SIG-M5 treated with dmso at 0.1 percent for 504 hours (cell line): ENCODE results near the gene KRT75.
"Not testable (repeated sequence)": the region's sequence is repeated elsewhere in the genome, so short reads cannot be mapped to it uniquely, and the experiment has no call there.

Experiments used
- DNase-seq: peaks from one replicate; lab custom pipeline; 2025; ENCODE audit not compliant: unreplicated experiment; lab: John Stamatoyannopoulos, UW

Gene KRT75

GRCh38 chr12:52417740-52418139 lies 16.4 kb downstream of the KRT75 start:
- no peak for DNase-seq

DNA sequence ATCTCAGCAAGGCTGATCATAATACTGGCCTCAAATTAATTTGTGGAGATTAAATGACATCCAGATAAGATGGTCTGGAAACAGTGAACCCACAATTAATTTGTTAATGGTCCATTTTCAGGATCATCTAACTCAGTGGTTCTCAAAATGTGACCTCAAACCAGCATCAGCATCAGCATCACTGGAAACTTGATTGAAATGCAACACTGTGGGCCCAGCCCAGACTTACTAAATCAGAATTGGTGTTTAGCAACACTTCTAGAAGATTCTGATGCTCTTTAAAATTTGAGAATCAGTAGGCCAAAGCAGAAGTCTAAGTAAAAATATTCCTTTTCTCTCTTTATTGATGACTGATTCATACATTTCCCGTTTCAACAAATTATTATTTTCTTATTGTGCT lies 17.4 kb downstream of the KRT75 start:
- no peak for DNase-seq

DNA sequence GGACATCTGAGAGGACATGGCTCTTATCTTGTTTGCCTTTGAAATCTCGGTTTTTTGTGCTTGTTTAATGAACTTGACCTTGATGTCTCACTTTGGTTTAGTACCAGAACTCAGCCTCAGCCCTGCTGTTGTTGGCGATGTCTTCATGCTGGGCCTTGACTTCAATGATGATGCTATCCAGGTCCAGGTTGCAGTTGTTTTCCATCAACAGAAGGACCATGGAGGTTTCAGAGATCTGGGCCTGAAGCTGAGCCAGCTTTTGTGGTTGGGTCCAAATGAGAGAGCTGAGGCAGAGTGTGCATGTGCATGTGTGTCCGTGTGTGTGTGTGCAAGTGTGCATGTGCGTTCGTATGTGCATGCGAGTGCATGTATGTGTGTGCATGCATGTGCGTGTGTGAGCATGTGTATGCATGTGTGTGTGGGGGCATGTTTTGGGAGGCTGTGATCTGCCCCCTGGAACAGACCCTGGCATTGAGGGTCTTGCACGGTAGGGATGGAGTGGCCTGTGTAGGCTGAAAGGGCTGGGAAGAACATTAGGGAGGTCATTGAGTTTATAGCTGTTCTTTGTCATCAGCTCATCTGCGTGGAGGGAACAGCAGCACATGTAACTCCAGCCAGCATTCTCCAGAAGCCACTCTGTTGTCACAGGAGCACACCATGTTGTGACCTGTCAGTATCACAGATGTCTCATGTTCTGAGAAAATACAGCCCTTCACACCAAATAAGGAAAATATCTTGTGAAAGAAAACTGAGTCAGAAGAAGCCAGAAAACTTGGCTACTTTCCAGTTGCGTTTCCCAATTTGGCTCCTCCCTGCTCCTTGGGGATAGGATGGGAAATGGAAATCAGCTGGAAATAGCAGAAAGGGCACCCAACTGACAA lies 18.1 kb downstream of the KRT75 start:
- DNase-seq: no peak

GRCh38 chr12:52414936-52415335 lies 19.2 kb downstream of the KRT75 start:
- DNase-seq: no peak

- no peak for DNase-seq
Observed at GRCh38 chr12:52413782-52414345, 20.3 kb downstream of the KRT75 start.

DNA sequence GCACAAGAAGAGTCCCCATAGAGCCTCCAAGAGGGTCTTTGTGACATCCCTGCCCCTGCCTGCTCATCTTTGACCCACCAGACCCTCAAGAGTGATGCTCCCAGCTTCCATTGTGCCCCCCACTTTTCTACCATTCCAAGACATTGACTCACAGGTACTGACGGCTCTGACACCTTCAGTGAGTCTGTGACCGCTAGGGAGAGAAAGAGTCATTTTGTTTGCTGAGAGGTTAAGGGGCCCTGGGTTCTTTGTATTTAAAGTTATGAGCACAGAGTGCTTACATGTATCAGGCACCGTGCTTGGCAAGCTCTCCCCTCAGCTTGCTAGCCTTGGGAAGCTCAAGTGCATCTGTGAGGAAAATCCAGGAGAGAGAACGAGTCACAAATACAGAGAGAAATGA lies 21.0 kb downstream of the KRT75 start:
- no peak for DNase-seq

DNA sequence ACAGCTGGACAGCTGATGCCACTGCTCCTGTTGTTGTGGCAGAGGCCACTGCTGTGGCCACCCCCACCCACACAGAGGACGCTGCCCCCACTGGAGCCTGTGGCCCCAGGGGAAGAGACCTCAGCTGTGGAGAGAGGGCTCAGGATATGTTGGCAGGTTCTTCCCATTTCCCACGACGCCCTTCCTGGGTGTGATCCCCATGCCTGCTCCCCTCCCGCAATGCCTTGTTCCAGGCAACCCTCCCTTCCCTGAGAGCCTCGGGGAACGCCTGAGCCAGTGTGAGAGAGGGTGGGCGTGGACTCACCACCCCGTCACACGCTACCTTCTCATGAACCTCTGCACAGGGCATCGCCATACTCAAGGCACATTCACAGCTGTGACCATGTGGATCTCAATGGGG lies 22.4 kb downstream of the KRT75 start:
- no peak for DNase-seq

DNA sequence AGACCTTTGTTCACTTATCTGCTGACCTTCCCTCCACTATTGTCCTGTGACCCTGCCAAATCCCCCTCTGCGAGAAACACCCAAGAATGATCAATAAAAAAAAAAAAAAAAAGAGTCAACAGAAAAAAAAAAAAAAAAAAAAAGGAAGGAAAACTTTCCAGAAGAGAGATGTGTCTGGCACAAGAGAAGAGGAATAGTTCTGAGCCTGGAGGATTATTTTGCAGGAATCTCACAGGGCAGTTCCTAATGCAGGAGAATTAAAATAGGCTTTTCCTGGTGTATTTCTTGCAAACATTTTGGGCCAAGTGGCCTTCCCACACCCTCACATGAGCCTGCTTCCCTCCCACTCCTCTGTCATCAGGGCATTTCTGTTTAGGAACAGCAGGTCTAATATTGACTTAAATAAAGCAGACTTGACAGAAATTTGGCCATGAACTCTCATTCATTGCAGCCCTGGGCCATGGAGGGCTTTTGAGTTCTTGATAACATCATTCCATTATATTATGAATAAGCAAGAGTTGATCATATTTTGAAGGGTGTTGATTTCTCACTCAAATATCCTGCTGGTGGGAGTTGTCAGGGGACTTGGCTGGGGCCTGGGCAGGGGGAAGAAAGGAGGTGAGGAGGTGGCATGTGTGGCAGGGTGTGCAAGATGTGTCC lies 23.5 kb downstream of the KRT75 start:
- DNase-seq: not testable (repeated sequence)

- no peak for DNase-seq
Observed at GRCh38 chr12:52407918-52408317, 26.3 kb downstream of the KRT75 start.

DNA sequence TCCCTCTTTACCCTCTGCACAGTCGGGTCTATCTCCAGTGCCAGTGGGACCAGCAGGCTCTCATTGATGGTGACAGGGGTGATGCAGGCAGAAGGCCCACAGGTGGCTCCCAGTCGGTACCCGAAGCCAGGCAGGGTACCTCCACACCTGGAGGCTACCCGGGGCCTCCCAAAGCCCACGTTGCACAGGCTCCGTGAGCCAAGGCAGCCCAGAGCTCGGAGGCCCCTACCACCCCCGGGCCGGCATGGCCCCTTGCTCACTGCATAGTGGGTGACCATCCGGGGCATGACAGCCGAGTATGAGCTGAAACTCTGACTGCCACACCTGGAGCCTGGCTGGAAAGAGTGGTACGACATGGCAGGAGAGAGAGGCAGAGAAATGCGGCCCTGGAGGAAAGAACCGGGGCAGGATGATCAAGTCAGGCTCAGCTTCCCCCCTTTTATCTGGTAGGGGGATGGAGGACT lies 28.2 kb downstream of the KRT75 start, which contains the start of gene KRT82:
Gene KRT82 (minus strand): TSS at position 414 of the 464 bp plus-strand sequence. CDS start 58 bp downstream, at position 356.
- no peak for DNase-seq

GRCh38 chr12:52404951-52405350 lies 29.2 kb downstream of the KRT75 start:
- no peak for DNase-seq

- no peak for DNase-seq
Observed at GRCh38 chr12:52403561-52403960, 30.6 kb downstream of the KRT75 start.

GRCh38 chr12:52402873-52403540 lies 31.2 kb downstream of the KRT75 start:
- DNase-seq: no peak

GRCh38 chr12:52402377-52402776 lies 31.8 kb downstream of the KRT75 start:
- DNase-seq: no peak

DNA sequence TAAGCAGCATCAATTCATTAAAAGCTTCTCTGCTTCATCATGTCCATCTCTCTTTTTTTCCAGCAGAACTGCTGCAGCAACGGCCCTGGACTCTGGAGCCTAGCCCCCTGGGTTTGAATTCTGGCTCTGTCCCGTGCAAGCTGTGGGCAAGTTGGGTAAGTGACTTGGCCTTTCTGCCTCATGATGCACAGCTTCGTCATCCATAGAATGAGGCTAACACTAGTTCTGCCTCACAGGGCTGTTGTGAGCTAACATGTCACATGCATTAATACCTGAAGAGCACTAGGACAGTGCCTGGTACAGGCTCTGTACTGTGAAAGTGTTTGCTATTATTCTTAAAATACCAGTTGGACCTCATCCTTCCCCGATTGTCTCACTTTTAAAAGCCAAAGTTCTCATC lies 32.2 kb downstream of the KRT75 start:
- no peak for DNase-seq

DNA sequence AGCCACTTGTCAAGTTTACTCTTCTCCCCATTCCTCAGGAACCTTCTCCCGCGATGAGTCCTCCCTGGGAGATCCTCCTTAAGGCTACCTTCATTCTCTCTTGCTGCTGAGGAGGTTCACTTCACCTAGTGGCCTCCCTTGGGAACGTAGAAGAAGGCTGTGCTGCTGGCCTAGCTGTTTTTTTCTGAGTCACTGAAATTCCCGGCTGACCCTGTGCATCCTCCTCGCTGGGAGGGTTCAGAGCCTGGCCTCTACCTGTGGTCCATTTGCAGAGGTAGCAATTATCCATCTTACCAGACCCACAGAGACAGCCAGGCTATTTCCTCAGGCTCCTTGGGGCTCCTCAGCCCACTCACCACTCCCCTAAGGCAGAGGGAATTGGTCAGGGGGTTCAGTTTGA lies 32.6 kb downstream of the KRT75 start:
- DNase-seq: no peak

DNA sequence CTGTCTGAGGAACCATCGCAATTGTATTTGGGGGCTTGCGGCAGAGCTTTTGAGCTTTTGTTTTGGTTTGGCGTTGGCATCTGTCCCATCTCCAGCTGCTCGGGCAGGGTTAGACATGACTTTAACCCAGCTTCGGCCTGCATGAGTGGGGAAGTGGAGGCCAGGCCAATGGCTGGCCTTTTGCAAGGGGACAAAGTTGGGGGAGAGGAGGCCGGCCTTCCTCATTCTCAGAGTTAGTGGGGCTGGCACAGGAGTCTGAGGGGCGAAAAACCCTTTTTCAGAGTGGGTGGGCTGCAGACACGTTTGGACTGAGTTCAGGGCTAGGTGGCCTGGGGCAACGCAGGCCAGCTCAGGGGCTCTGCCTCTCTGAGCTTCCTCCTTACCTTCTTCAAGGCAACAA lies 33.3 kb downstream of the KRT75 start:
- DNase-seq: no peak

GRCh38 chr12:52399756-52400155 lies 34.4 kb downstream of the KRT75 start:
- DNase-seq: no peak

GRCh38 chr12:52398176-52398575 lies 36.0 kb downstream of the KRT75 start:
- DNase-seq: no peak

- no peak for DNase-seq
Observed at GRCh38 chr12:52396656-52397055, 37.5 kb downstream of the KRT75 start.

GRCh38 chr12:52395761-52396434 lies 38.3 kb downstream of the KRT75 start:
- DNase-seq: peak; percentile 27
